ENCODE results near the gene CCDC157.

Gene CCDC157

DNA sequence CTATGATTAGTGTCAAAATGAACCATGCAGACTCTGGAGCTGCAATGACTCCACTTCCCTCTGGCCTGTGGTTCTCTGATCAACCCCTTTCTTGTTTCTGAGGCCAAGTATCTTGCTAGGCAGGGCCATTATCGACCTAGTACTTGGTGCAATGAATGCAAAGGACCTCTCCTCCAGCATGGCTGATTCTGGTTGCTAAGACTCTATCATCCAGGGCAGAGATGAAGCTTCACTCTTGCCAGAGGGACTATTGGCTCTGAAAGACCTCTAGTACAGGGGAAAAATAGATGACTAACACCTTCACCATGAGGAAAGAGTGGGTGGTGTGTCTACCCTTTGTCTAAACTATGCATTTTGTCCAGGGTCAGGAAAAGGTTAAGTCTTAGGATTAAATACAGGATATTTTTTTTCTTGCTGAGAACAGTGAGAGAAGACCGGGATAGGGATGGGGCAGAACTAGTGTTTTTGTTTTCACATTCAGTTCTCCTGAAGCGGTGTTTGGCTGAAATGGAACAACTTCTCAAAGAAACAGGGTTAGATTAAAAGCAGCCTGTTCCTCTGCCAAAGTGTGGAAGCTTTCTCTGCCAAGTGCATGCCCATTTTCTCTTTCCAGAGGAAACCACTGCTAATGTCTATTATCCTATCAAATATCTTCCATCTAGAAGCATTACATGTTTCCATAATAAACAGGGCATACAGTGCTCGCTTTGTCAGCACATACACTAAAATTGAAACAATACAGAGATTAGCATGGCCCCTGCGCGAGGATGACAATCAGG is 63.7 kb downstream of the CCDC157 start:
- Histone ChIP-seq H3K79me2 (no peaks in the 10 kb centered on the region), H3K9ac (no peak overlapping the region), H3K36me3 (ENCODE audit: control insufficient read depth, insufficient read depth, low read length) (no peaks in the 10 kb centered on the region)

DNA sequence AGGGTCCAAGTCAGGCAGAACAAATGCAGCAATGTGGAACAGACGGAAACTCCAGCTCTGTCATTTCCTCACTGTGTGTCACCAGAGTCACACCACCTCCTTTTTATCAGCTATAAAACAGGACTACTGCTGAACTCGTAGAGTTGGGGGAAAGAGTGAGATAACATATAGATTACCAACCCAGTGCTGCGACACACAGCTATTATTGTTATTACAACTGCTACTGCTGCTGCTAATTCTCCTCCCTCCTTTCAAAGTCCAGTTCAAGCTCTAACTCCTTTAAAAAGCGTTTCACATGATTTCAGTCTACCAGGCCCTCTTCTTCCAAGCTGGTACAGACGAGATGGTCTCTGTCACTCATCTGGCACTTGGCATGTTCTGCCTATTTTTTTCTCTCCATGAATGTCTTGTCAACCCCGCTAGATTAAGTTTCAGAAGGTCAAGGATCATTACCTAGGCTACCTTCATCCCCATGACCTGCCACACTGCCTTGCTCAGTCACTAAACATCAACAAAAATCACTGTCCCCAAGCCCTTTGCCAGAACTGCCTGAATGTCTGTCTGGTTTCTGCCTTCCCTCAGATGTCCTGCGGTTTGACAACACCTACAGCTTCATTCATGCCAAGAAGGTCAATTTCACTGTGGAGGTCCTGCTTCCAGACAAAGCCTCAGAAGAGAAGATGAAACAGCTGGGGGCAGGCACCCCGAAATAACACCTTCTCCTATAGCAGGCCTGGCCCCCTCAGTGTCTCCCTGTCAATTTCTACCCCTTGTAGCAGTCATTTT is 65.1 kb downstream of the CCDC157 start:
- H3K27ac ChIP-seq = peak overlapping the region; percentile 90
- no peaks in the 10 kb centered on the region for H3K27me3 ChIP-seq (ENCODE audit: control insufficient read depth, insufficient read depth, low read length)
- H3K4me3 ChIP-seq (ENCODE audit: low read depth, low read length) = peak overlapping the region; percentile 9
- H3K36me3 ChIP-seq (ENCODE audit: control insufficient read depth, insufficient read depth, low read length) = no peaks in the 10 kb centered on the region
- H2AFZ ChIP-seq = no peak overlapping the region
- H3K9ac ChIP-seq = no peak overlapping the region
- peak overlapping the region; percentile 77 for H3K4me2 ChIP-seq (ENCODE audit: low read length)
- H3K79me2 ChIP-seq = no peaks in the 10 kb centered on the region
- no peaks in the 10 kb centered on the region for H3K9me3 ChIP-seq (ENCODE audit: control insufficient read depth, low read length)
- peaks cover 6% of the 10 kb centered on the region for H3K4me1 ChIP-seq
- TF ChIP-seq, protein P1, sequence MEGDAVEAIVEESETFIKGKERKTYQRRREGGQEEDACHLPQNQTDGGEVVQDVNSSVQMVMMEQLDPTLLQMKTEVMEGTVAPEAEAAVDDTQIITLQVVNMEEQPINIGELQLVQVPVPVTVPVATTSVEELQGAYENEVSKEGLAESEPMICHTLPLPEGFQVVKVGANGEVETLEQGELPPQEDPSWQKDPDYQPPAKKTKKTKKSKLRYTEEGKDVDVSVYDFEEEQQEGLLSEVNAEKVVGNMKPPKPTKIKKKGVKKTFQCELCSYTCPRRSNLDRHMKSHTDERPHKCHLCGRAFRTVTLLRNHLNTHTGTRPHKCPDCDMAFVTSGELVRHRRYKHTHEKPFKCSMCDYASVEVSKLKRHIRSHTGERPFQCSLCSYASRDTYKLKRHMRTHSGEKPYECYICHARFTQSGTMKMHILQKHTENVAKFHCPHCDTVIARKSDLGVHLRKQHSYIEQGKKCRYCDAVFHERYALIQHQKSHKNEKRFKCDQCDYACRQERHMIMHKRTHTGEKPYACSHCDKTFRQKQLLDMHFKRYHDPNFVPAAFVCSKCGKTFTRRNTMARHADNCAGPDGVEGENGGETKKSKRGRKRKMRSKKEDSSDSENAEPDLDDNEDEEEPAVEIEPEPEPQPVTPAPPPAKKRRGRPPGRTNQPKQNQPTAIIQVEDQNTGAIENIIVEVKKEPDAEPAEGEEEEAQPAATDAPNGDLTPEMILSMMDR (IDR thresholded peaks at IDR 0.05) = no peak

More for the DNA sequence above, 63.7 kb downstream of the CCDC157 start:
- Histone ChIP-seq H3K27me3 (ENCODE audit: control insufficient read depth, insufficient read depth, low read length) (no peaks in the 10 kb centered on the region), H3K4me3 (ENCODE audit: low read depth, low read length) (no peak overlapping the region), H2AFZ (no peak overlapping the region), H3K4me2 (ENCODE audit: low read length) (peak overlapping the region; percentile 20), H3K4me1 (peaks cover 6% of the 10 kb centered on the region), H3K9me3 (ENCODE audit: control insufficient read depth, low read length) (no peaks in the 10 kb centered on the region), H3K27ac (no peak overlapping the region)
- TF ChIP-seq, protein P1 (IDR thresholded peaks at IDR 0.05) = no peak

DNA sequence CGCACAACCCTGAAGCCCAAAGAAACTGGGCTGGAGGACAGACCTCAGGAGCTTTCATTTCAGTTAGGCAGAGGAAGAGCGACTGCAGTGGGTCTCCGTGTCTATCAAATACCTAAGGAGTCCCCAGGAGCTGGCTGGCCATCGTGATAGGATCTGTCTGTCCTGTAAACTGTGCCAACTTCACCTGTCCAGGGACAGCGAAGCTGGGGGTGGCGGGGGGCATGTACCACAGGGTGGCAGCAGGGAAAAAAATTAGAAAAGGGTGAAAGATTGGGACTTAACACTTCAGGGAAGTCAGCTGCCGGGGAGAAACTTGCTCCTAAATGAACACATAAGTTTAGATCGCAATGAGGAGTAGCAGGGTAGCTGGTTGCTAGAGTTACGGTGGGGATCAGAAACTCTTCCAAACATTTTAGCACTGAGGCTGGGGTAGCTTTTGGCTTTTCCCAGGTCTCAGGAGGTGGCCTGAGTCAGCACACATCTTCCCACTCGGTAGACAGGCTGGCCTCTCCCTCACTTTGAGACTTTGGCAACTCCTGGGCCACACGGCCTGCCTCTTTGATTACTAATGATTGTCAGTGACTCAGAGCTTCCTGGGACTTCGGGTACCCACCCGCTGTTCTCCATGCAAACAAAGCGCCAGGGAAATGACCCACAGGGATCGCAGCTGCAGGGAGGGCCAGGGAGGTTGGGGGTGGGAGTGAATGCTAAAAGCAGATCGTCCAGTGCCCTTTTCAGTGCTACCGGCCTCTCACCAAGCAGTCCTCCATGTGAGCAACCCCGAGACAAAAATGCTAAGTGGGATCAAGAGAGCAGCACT is 65.9 kb downstream of the CCDC157 start:
- TF ChIP-seq, protein P1 (IDR thresholded peaks at IDR 0.05) = no peak
- Histone ChIP-seq H2AFZ (peak overlapping the region; percentile 71), H3K27ac (peak overlapping the region; percentile 90), H3K36me3 (ENCODE audit: control insufficient read depth, insufficient read depth, low read length) (no peaks in the 10 kb centered on the region), H3K4me2 (ENCODE audit: low read length) (peak overlapping the region; percentile 77), H3K4me1 (peaks cover 6% of the 10 kb centered on the region), H3K4me3 (ENCODE audit: low read depth, low read length) (peak overlapping the region; percentile 63), H3K27me3 (ENCODE audit: control insufficient read depth, insufficient read depth, low read length) (no peaks in the 10 kb centered on the region), H3K9ac (no peak overlapping the region), H3K79me2 (no peaks in the 10 kb centered on the region), H3K9me3 (ENCODE audit: control insufficient read depth, low read length) (no peaks in the 10 kb centered on the region)

DNA sequence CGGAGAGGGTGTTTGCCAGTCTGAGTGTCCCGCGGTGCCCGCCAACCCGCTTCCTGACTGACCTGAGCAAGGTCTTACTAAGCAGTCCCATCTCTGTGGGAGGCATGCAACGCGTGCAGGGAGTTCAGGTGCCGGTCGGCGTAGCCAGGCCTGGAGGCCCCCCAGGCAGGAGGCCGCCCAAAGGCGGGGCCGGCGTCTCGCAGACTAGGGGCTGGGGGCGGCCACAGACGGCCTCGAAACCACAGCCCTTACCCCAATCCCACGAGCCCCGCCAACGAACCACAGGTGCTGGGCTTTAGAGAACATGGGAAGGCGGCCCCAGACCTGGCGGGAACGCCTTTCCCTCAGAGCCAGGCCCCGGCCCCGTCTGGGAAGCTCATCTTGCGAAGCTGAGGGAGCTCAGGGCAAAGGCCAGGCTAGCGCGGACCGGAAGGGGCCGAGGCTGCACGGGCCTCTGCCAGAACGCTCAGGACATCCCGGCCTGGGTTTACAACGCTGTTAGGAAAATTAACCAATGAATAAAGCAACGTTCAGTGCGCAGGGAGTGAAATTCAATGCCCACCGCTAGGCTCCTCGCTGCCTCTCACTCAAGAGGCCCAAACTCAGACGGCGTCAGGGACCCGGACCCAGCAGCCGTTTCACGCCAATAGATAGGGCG is 66.6 kb downstream of the CCDC157 start:
- peak overlapping the region; percentile 77 for H3K4me2 ChIP-seq (ENCODE audit: low read length)
- peak overlapping the region; percentile 90 for H3K27ac ChIP-seq
- peak overlapping the region; percentile 71 for H2AFZ ChIP-seq
- peak overlapping the region; percentile 53 for H3K9ac ChIP-seq
- H3K36me3 ChIP-seq (ENCODE audit: control insufficient read depth, insufficient read depth, low read length) = no peaks in the 10 kb centered on the region
- no peaks in the 10 kb centered on the region for H3K27me3 ChIP-seq (ENCODE audit: control insufficient read depth, insufficient read depth, low read length)
- H3K4me3 ChIP-seq (ENCODE audit: low read depth, low read length) = peak overlapping the region; percentile 63
- TF ChIP-seq, protein P1 (IDR thresholded peaks at IDR 0.05) = no peak
- no peaks in the 10 kb centered on the region for H3K79me2 ChIP-seq
- peaks cover 6% of the 10 kb centered on the region for H3K4me1 ChIP-seq
- no peaks in the 10 kb centered on the region for H3K9me3 ChIP-seq (ENCODE audit: control insufficient read depth, low read length)
